Astrocyte (in vitro differentiated cells and primary cell): ENCODE results near the gene LDB3.

Source experiments
- CTCF ChIP-seq: IDR thresholded peaks from 2 replicates; pipeline ENCODE4 v1.5.1; 2011; ENCODE audit warnings: low read depth, mild to moderate bottlenecking, inconsistent platforms, low read length, moderate library complexity; ENCODE audit not compliant: insufficient read depth
- EZH2 ChIP-seq: IDR thresholded peaks from 2 replicates; pipeline ENCODE4 v1.6.1; 2012; ENCODE audit warnings: mild to moderate bottlenecking, low read length, inconsistent platforms; ENCODE audit not compliant: insufficient read depth

GRCh38 chr10:86685416-86685815 lies 17.1 kb downstream of the LDB3 start:
- TF ChIP-seq CTCF (no peak), EZH2 (no peak)
